Sciatic nerve (tissue), 2 donors: ENCODE measurements around the gene PHACTR3. TPM values are rescaled to one million over a fixed set of nuclear protein-coding genes. Genes with fewer than 3 reads are reported as not detected.

ENCODE experiments used
- ATAC-seq: fragments of 200-7000 bp; cut with Tn5 transposase; one replicate; pipeline ENCODE4 v1.9.1; 2020; ENCODE audit warnings: mild to moderate bottlenecking, moderate library complexity
- DNase-seq: peaks from one replicate; pipeline ENCODE4 v3.0.0-alpha.2; 2020; ENCODE audit warnings: low spot score
- intact Hi-C: fragments of 100-400 bp; cut with DNase I; formaldehyde crosslinking; loops from one replicate; pipeline ENCODE4 v1.14.2; 2022
- total RNA-seq: library from RNA; stranded (reverse); fragmentation: NEBNext Ultra II Directional; extraction: Animal tissue kit (Norgen Biotek cat#: 25700); gene quantifications from one replicate; pipeline ENCODE4 v1.2.1, GENCODE V29; 2021
- donor health status: DM: no; HTN: no; CAD: no.
- donor health status: DM: no; HTN: no; CAD: no.

PHACTR3 gene
- total RNA-seq, 1 donor from 2014 or later: not detected

- DNase-seq: no peak
- intact Hi-C loops: no loop called here
- ATAC-seq: no peak
These were observed 168.9 kb downstream of the PHACTR3 start for GRCh38 chr20:59772931-59773913.

GRCh38 chr20:59774204-59774641, 169.9 kb downstream of the PHACTR3 start:
- no peak for ATAC-seq
- intact Hi-C loops: no loop called here
- DNase-seq: no peak

- ATAC-seq (no peak), DNase-seq (no peak)
- intact Hi-C loops: no loop called here
These were observed 170.8 kb downstream of the PHACTR3 start for GRCh38 chr20:59774921-59775686.

- no peak for ATAC-seq
- intact Hi-C loops: no loop called here
- DNase-seq: no peak
These were observed 171.3 kb downstream of the PHACTR3 start for GRCh38 chr20:59775687-59776055.

- no peak for DNase-seq
- intact Hi-C loops: no loop called here
- no peak for ATAC-seq
These were observed 171.8 kb downstream of the PHACTR3 start for GRCh38 chr20:59776059-59776603.

GRCh38 chr20:59776626-59777330, 172.4 kb downstream of the PHACTR3 start:
- ATAC-seq: no peak
- intact Hi-C loops: no loop called here
- no peak for DNase-seq

- DNase-seq (no peak), ATAC-seq (no peak)
- intact Hi-C loops: no loop called here
These were observed 173.0 kb downstream of the PHACTR3 start for GRCh38 chr20:59777331-59777725.

GRCh38 chr20:59777814-59778575, 173.7 kb downstream of the PHACTR3 start:
- no peak for ATAC-seq
- intact Hi-C loops: no loop called here
- DNase-seq: no peak

GRCh38 chr20:59778615-59779200, 174.4 kb downstream of the PHACTR3 start:
- intact Hi-C loops: no loop called here
- ATAC-seq: no peak

GRCh38 chr20:59779656-59780380, 175.5 kb downstream of the PHACTR3 start:
- intact Hi-C loops: loop anchor here (10.0 kb wide), 1 partner anchor 65 kb away; no protein-coding TSS in a partner anchor
- DNase-seq: no peak
- no peak for ATAC-seq

More at GRCh38 chr20:59778615-59779200, 174.4 kb downstream of the PHACTR3 start:
- DNase-seq: no peak

- DNase-seq (no peak), ATAC-seq (no peak)
- intact Hi-C loops: loop anchor here (10.0 kb wide), 1 partner anchor 64 kb away; no protein-coding TSS in a partner anchor
These were observed 176.3 kb downstream of the PHACTR3 start for GRCh38 chr20:59780494-59781185.

GRCh38 chr20:59781226-59781625, 176.9 kb downstream of the PHACTR3 start:
- intact Hi-C loops: loop anchor here (10.0 kb wide), 1 partner anchor 64 kb away; no protein-coding TSS in a partner anchor
- no peak for ATAC-seq
- no peak for DNase-seq

GRCh38 chr20:59782986-59783640, 178.8 kb downstream of the PHACTR3 start:
- intact Hi-C loops: loop anchor here (10.0 kb wide), 1 partner anchor 62 kb away; no protein-coding TSS in a partner anchor
- DNase-seq (peak; percentile 78), ATAC-seq (peak; percentile 70)

GRCh38 chr20:59783641-59784010, 179.3 kb downstream of the PHACTR3 start:
- DNase-seq (no peak), ATAC-seq (no peak)
- intact Hi-C loops: loop anchor here (10.0 kb wide), 1 partner anchor 61 kb away; no protein-coding TSS in a partner anchor

GRCh38 chr20:59784365-59784764, 180.0 kb downstream of the PHACTR3 start:
- intact Hi-C loops: loop anchor here (10.0 kb wide), 1 partner anchor 60 kb away; no protein-coding TSS in a partner anchor
- DNase-seq: no peak
- ATAC-seq: no peak
